D341Med (cell line): ENCODE results near the gene ANKRD35.
"Not testable (repeated sequence)": the region's sequence is repeated elsewhere in the genome, so short reads cannot be mapped to it uniquely, and the experiment has no call there.

ENCODE experiments used
- DNase-seq: peaks from one replicate; pipeline ENCODE4 v3.0.0; 2012; ENCODE audit warnings: low spot score

ANKRD35 gene

DNA sequence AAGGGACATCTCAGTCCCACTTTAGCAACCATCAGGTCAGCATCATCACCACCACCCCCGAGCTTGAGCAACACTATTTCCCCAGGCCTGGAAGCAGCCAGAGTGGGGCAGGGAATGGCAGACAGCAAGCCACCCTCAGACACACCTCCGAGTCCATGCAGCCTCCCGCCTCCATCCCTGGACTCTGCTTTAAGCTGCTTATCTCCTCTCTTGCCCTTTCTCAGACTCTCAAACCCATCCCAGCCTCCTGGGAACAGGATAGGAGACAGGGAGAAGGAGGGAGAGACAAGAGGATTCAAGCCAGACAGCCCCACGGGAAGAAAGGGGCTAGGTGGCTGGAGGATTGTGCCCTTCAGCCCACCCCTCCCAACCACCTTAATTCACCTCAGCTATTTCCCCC lies 28.5 kb downstream of the ANKRD35 start:
- DNase-seq = no peak

DNA sequence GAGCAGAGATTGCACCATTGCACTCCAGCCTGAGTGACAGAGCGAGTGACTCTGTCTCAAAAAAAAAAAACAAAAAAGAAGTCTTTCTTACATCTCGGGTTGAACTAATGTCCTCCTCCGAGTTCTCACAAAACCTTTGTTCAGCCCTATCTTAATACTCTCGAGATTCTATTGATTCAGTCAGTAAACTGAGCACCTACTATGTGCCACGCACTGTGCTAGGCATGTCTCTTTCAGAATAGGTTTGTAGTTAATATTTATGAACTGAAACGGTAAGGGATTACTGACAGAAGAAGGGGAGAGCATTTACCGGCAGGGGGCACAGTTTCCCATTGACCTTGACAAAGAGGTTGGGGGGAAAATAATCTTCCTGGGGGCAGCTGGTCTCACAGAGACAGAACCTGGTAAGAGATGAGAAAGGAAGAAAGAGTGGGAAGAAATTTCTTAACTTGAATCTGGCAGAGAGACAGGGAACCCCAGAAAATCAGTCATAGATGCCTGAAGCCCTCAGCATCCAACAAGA lies 30.2 kb downstream of the ANKRD35 start:
- DNase-seq = no peak

DNA sequence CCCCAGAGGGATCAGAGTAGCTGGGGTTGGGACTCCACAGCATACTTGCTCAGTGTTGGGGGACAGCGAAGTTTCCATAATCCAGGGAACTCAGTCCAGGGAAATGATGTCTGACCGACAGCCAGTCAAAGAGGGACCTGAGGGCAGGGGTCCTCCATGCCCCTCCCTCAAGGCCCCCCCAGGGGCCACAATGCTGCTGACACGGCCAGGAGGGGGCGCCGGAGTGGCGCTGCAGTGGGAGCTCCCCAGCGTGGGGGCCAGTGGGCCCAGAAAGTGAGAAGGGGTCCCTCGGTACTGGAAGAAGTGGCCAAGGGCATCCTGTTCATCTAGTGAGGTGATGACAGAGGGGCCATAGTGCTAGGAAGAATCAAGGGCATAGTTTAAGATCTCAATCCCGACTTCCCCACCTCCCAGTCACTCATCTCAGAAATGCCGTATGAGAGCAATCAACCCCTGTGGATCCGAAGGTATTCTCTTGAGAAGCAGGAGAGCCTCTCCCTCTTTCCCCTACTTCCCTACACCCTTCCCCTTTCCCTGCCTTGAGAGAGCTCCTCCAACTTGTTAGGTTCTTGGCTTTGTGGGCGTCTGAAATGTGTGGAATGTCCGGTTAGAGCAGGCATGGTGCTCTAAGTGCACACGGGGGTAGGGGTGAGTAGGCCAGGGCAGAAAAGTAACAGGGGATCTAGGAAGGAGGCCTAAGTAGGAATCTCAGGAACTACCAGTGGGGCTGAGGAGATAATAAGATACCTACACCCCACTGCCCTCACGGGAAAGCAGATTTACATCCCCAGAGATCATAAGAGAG lies 36.1 kb downstream of the ANKRD35 start:
- DNase-seq = no peak

DNA sequence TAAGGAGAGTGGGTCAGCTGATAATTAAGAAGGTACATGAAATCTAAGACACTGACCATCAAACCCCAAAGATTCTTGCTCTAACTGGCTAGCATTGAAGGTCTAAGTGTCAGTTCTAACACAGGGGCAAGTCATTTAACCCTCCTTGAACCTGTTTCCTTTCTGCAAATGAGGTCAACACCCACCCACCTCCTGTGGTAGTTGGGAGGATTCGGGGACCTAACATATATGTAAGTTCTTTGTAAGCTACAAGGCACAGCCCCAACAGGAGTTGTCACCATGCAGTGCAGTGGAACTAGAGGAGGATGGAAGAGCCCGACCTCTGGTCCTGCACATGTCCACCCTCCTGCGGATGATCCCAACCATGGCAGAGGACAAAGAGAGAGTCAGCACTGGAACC lies 37.8 kb downstream of the ANKRD35 start:
- DNase-seq = no peak

DNA sequence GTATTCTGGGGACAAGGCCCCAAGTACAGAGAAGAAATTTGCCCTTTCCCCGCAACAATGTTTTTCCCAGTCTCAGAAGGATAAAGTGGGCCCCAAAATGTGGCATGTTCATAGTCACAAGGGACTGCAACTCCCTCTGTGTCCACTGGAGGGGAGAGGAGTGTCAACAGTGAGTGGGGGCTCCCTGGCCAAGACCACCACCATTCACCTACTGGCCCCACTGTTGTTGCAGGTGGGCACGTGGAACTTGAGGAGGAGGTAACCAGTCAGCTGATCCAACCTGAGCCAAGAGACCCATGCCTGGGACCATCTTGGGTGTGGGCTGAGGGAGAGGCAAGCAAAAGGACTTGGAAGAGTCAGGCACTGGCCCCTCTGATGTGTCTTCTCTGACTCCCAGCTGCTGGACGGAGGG lies 39.5 kb downstream of the ANKRD35 start:
- DNase-seq = peak; percentile 74

DNA sequence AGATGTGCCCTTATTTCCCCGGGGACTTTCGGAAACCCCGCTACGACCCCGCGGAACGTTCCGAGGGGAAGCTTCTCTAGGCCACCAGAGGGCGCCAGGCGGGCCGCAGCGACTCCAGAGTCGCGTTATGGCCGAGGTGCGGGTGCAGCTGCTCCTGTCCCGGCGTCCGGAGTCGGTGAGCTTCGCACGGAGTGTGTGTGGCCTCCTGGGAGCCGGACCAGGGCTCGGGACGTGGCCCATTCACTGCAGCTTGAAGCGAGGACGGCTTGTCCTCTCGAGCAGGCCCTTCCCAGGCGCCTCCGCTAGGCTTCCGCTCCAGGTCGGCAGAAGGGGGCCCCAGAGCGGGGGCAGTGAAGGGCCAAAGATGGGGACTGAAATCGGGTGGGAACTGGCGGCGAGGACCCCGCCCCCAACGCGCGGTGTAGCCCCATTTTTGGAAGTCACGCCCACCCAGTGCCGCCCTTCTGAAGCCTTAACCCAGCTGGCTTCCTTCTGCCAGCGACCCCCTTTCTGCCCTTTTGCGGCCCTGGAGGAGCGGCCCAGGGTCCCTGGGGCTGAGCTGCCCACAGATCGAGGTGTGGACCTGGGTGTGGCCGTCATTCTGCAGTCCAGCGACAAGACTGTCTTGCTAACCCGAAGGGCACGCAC lies 40.0 kb downstream of the ANKRD35 start, which contains the start of gene NUDT17:
Gene NUDT17 (plus strand): TSS at position 117 of the 648 bp plus-strand sequence. CDS start 11 bp downstream, at position 128.
- peak; percentile 94 for DNase-seq

DNA sequence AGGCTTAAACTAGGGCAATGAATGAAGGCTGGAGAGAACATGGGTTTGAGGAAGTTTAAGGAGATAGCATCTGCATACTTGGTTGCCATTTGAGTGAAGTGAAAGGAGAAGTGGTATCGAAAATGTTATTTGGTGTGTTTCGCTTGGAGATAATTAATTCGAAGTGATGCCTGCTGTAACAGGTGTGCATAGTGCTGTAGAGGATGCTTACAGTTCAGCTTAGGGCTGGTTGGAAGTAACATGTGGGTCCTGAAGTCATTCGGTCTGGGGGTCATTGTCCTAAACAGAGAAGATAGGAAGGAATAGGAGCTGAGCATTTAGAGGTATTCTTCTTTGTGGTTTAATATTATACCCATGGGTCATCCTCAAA lies 40.5 kb downstream of the ANKRD35 start:
- DNase-seq = no peak

DNA sequence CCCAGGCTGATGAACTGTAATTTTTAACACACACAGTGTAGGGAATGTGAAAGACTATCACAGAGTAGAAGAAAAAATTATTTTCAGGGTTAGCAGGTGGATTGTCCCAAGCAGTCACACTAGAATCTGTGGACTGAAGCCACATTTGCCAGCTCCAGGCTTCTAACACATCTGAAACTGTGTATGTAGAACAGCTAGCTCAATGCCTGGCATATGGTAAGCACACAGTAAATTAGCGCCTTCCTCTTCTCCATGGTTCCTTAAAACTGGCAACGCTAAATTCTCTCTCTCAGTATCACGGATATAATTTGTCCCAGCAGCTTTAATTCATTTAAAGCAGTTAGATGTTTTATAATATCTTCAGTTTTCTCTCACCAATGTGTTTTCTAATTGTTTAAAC lies 42.6 kb downstream of the ANKRD35 start:
- DNase-seq = no peak

DNA sequence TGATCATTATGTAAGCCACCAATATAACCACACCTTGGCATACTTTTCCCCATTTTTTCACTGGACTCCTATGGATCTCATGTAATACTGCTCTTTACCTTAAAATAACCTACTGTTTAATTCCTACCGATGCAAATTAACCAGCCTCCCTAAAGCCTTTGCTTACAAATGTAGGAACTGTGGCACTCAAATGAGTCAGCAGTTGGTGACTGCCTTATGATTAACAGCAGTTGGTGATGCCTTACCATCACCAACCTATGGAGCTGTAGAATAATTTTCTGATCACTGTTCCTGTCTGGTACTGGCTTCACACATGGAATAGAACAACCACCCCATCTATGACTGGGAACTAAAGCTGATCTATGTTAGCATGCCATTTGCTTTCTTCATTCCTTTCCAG lies 48.0 kb downstream of the ANKRD35 start:
- DNase-seq = no peak

DNA sequence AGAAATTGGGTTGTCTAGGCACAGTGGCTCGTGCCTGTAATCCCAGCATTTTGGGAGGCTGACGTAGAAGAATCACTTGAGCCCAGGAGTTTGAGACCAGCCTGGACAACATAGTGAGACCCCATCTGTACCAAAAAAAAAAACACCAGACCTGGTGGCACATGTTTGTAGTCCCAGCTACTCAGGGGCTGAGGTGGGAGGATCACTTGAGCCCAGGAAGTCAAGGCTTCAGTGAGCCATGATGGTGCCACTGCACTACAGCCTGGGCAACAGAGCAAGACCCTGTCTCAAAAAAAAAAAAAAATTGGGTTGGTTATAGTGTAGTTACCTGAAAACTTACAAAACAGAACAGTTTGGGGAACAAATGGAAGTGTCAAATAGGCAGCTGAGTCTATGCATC lies 54.9 kb downstream of the ANKRD35 start:
- DNase-seq = not testable (repeated sequence)

DNA sequence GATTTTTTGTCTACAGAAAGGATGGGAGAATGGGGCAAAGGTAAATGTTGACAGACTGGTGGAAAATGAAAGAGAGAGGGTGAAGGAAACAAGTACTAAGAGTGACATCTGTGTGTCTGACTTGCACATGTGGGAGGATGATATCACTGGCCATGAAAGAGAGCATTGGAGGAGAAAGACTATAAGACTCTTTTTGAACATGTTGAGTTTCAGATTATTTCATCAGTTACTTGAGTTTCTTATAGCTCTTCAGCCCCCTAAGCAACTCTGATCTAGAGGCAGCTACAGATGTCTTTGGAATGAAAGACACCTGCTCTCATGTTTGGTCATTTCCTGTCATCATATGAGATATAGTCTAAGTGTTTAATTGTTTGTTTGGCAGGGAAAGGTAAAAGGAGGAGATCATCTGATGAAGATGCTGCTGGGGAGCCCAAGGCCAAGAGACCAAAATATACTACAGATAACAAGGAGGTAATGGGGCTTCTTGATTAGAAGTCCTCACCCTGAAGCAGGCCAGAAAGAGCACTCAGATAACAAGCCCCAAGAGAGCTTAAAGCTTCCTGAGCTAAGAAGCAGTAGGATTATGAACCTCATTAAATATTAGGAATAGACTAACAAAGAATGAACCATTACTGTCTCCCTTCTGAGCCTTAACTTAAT lies 57.2 kb downstream of the ANKRD35 start:
- peak; percentile 55 for DNase-seq

DNA sequence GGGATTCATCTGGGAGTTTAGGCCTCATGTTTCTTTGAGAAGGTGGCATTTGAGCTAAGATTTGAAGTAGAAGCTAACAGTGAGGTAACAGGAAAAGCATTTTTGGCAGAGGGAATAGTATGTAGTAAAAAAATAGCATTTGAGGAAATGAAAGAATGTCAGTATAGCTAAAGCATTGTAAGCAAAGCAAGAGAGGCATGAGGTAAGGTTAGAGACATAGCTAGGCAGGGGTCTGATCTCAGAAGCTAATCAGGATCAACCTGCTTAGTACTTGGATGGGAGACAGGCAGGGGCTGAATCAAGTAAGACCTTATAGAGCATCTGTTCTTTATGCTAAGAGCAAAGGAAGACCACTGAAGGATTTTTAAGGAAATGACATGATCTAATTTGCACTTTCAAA lies 57.7 kb downstream of the ANKRD35 start:
- no peak for DNase-seq

DNA sequence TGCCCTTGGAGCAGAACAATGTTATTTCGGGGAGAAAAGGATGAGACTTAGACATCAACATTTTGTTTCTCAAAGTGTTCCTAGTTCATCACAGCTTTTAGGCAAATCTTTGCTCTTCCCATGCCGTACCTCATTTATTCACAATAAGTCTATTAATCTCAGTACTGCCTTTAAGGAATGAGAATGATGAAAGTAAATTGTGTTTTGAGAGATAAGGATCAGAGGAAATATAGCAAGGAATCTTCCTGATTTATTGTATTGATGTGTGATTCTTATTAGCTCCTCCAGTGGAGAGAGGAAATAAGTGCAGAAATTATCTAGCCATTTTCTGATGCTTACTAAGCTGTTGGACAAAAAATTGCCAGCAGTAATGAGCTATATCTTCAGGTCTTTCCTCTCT lies 59.6 kb downstream of the ANKRD35 start:
- DNase-seq = no peak

DNA sequence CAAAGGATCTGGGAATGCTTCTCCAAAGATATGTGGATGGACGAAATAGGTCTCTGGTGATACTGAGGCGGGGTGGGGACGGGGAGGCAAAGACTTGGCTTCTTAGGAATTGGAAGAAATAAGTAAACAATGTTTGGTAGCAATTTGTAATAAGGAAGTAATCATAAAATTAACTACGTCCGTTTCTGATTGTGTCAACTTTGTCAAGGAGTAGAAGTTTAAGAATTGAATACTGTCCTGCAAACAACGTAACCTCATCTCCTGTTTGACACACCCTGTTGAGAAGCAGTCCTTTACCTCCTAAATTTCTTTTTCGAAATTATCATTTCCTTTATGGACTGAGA lies 61.2 kb downstream of the ANKRD35 start:
- DNase-seq = no peak

DNA sequence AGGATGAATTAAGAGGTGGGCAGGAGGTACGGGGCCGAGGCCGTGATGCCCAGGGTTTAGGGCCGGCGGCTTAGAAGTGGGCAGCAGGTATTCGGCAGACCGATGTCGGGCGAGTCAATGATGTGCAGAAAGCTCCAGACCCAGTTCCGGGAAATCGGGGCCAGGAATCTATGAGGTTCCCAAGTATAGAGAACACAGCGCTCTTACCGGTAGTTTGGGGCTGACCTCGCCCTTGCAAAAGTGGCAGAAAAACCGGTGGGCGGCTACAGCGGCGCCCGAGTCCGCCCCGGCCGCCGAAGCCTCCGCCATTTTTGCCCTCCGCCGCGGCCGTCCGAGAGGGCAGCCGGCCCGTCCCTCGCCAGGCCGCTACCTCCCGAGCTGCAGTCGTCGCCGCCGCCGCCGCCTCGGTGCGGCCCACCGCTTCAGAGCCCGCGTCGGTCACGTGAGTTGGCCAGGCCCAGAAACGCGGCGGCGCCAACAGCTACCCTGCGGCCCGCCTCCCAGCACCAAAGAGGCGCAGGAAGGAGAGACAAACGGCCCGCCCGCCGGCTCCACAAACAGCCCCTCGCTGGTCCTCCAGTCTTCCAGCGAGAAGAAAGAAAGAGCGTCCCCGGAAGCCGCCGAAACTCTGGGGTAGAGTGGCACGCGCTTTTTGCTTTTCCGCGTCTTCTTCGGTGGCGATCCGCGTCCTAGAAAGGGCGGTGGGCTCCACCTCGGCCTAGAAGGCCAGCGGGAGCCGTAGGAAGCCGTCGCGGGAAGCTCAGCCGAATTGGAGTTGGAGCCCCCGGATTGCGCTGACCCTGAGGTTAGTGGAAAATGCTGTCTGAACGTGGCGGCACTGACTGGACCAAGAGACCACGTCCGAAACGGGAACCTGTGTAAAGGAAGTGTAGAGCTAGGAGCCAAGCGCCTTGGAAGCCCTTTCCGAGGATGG lies 61.8 kb downstream of the ANKRD35 start, which contains the start of the genes POLR3C and RNF115:
Gene POLR3C (plus strand): TSS at position 636 of the 934 bp plus-strand sequence. CDS start 1,577 bp downstream, outside the sequence.
Gene RNF115 (minus strand): TSS at position 531 of the 934 bp plus-strand sequence. CDS start 222 bp downstream, at position 309.
- DNase-seq = peak; percentile 95

DNA sequence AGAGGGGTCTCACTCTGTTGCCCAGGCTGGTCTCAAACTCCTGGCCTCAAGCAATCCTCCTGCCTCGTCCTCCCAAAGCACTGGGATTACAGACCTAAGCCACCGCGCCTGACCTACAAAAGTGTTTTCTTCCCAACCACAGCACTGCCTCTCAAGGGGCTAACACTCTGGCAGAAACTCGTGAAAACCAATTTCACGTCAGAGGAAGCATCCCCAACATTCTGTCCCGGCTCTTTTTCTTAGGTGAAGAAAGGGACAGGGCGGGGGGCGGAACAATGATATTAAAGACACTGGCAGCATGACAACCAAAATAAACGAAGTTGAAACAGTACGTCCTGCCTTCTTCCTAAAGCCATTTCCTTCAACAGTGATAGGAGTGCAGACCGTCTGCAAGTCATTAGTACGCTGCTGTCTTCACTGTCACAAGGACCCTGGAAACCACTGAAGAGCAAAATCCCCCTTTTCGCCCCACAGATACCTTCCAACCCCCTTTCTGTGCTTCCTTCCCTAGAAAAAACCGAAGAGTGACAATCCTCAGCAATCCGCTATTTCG lies 62.8 kb downstream of the ANKRD35 start:
- not testable (repeated sequence) for DNase-seq

DNA sequence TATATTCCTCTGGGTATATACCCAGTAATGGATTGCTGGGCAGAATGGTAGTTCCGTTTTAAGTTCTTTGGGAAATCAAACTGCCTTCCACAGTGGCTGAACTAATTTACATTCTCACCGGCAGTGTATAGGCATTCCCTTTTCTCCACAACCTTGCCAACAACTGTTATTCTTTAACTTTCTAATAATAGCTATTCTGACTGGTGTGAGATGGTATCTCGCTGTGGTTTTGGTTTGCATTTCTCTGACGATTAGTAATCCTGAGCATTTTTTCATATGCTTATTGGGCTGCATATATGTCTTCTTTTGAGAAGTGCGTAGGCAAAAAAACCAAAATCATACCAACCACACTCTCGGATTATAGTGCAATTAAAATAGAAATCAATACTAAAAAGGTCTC lies 67.6 kb downstream of the ANKRD35 start:
- not testable (repeated sequence) for DNase-seq
